ENCODE results near the gene HEY2. TPM values are rescaled to one million over a fixed set of nuclear protein-coding genes. Genes with fewer than 3 reads are reported as not detected.

The HEY2 gene
- polyA plus RNA-seq (2011; rRNA removed) (0.09 TPM in 1 of 2 replicates, not detected in the other), polyA plus RNA-seq (2017; fragmentation: RNase III; extraction: RNeasy Plus Mini Kit Qiagen cat#74134 plus additional on column Dnase treatment) (0.04 TPM in 1 of 3 replicates, not detected in the others), polyA minus RNA-seq (2011; rRNA and poly(A)+ RNA removed) (not detected in 2 replicates)
- polyA plus RNA-seq (2012; cell fraction: cytosol; rRNA removed): 0.13 and 0.15 TPM in 2 replicates
- 0.16 and 0.17 TPM in 2 replicates for polyA plus RNA-seq (2012; cell fraction: nucleus; rRNA removed)

GRCh38 chr6:125749173-125749864 lies at the start of gene HEY2:
HEY2 (plus strand) TSS chr6:125749632; CDS start chr6:125749777, 145 bp downstream.
- ChIA-PET POLR2A (no interaction called here), CTCF (interaction anchor here (0.5 to 0.9 kb wide), 2 partner anchors 436 to 1256 kb away, joined by 3 read pairs; no protein-coding TSS in a partner anchor)
- Histone ChIP-seq H3K4me2 (peak within 1 kb of the TSS; percentile 100), H3K4me3 (peak within 1 kb of the TSS; percentile 76), H3K9me3 (no peaks in the 10 kb centered on the region; the same call in 2 of the 3 replicates), H3K4me1 (peaks cover 23% of the 10 kb centered on the region; the same call in 2 of the 3 replicates), H3K27ac (peak within 1 kb of the TSS; percentile 33 to 73; a peak in 4 of 6 replicates)
- FAIRE-seq (no peak), DNase-seq (ENCODE audit: low read depth in 1 of 2, low spot score in 1 of 2) (peak; percentile 72 to 80), ATAC-seq (peak; percentile 90 to 92)
- WGBS (ENCODE audit: missing lambda C conversion rate): 3% methylated on average over 24 of the region's 95 CpGs
- no peak for TF ChIP-seq TFCP2L1 (CRISPR knock-in tag; IDR thresholded peaks at IDR 0.05)
- no peak for TF ChIP-seq KDM5A (IDR thresholded peaks at IDR 0.05)
- TF ChIP-seq PHF8 (IDR thresholded peaks at IDR 0.05; ENCODE audit: borderline replicate concordance, low read depth): peak; percentile 33; the same call in 1 of the 2 replicates
- no peak for TF ChIP-seq GATA3 (IDR thresholded peaks at IDR 0.05; ENCODE audit: borderline replicate concordance)
- peak; percentile 60; the same call in 1 of the 2 replicates for TF ChIP-seq E2F6 (IDR thresholded peaks at IDR 0.05; ENCODE audit: borderline replicate concordance, low read depth)
- no peak for TF ChIP-seq TP53 (CRISPR knock-in tag; IDR thresholded peaks at IDR 0.05)
- no peak for TF ChIP-seq HDAC2 (IDR thresholded peaks at IDR 0.05)
- TF ChIP-seq HMGXB4 (CRISPR knock-in tag; IDR thresholded peaks at IDR 0.05; ENCODE audit: borderline replicate concordance): no peak
- no peak for TF ChIP-seq EP300 (IDR thresholded peaks at IDR 0.05)
- TF ChIP-seq HOXB5 (CRISPR knock-in tag; IDR thresholded peaks at IDR 0.05): no peak
- TF ChIP-seq SMC3 (IDR thresholded peaks at IDR 0.05): no peak
- TF ChIP-seq MAFK (IDR thresholded peaks at IDR 0.05; ENCODE audit: partially characterized antibody): no peak
- TF ChIP-seq CBX2 (IDR thresholded peaks at IDR 0.05; ENCODE audit: borderline replicate concordance, low read depth): no peak

GRCh38 chr6:125700581-125701353 lies 48.7 kb upstream of the HEY2 start:
- WGBS (ENCODE audit: missing lambda C conversion rate): 8% methylated on average over 3 of the region's 3 CpGs
- no peak overlapping the region for H3K4me2 ChIP-seq
- DNase-seq (ENCODE audit: low read depth in 1 of 2, low spot score in 1 of 2) (no peak), ATAC-seq (no peak), FAIRE-seq (no peak)
- no peak overlapping the region for H3K27ac ChIP-seq
- no peaks in the 10 kb centered on the region for H3K4me1 ChIP-seq
- POLR2A ChIA-PET: no interaction called here
- no peak overlapping the region for H3K4me3 ChIP-seq
- TF ChIP-seq E2F6 (IDR thresholded peaks at IDR 0.05; ENCODE audit: borderline replicate concordance, low read depth) (no peak), HOXB5 (CRISPR knock-in tag; IDR thresholded peaks at IDR 0.05) (no peak), ESRRA (IDR thresholded peaks at IDR 0.05; ENCODE audit: borderline replicate concordance, low read length) (no peak), JUNB (IDR thresholded peaks at IDR 0.05) (no peak), REST (IDR thresholded peaks at IDR 0.05) (no peak), RNF2 (IDR thresholded peaks at IDR 0.05; ENCODE audit: borderline replicate concordance, low read depth) (no peak), HMGXB4 (CRISPR knock-in tag; IDR thresholded peaks at IDR 0.05; ENCODE audit: borderline replicate concordance) (no peak), CBX2 (IDR thresholded peaks at IDR 0.05; ENCODE audit: borderline replicate concordance, low read depth) (no peak), MAFK (IDR thresholded peaks at IDR 0.05; ENCODE audit: partially characterized antibody) (no peak)
- CTCF ChIA-PET: no interaction called here
- no peaks in the 10 kb centered on the region for H3K9me3 ChIP-seq

Measured in A549 (cell line).